ENCODE measurements around the gene RAD21L1. TPM values are rescaled to one million over a fixed set of nuclear protein-coding genes. Genes with fewer than 3 reads are reported as not detected.

The RAD21L1 gene
- total RNA-seq, 4 donors from 2014 or later, result not detected

DNA sequence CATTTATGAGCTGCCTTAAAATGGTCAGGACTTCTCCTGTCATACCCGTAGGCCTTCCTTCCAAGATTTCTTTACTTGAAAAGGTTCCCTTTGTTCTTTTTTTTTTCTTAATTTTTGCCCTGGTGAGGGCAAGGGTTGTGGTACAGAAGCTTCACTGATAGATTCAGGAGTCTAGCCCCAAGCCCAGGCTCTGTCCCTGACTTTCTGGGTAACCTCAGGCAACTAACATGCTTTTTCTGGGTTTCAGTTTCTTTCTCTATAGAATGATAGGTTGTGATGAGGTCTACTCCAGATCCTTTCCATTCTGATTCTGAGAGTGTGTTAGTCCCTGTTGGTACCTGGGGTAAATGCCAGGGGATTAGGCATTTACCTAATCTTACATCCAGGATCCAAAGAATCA is 61.5 kb downstream of the RAD21L1 start:
- no peaks in the 10 kb centered on the region for H3K27me3 ChIP-seq
- peaks cover 0 to 14% (median 10%) of the 10 kb centered on the region in 4 donors for H3K4me1 ChIP-seq
- H3K36me3 ChIP-seq, result peaks cover 0 to 5% (median 0%) of the 10 kb centered on the region in 4 donors
- intact Hi-C loops (cut with DNase I), result no loop called here
- H3K4me3 ChIP-seq, result no peak overlapping the region
- TF ChIP-seq EP300 (IDR thresholded peaks at IDR 0.05), result no peak
- no peak for DNase-seq (ENCODE audit: extremely low spot score)
- 82% methylated on average over 1 of the region's 1 CpG for WGBS
- H3K9me3 ChIP-seq, result no peaks in the 10 kb centered on the region
- no peak overlapping the region for H3K27ac ChIP-seq (replicated peaks in 1 of 4)

DNA sequence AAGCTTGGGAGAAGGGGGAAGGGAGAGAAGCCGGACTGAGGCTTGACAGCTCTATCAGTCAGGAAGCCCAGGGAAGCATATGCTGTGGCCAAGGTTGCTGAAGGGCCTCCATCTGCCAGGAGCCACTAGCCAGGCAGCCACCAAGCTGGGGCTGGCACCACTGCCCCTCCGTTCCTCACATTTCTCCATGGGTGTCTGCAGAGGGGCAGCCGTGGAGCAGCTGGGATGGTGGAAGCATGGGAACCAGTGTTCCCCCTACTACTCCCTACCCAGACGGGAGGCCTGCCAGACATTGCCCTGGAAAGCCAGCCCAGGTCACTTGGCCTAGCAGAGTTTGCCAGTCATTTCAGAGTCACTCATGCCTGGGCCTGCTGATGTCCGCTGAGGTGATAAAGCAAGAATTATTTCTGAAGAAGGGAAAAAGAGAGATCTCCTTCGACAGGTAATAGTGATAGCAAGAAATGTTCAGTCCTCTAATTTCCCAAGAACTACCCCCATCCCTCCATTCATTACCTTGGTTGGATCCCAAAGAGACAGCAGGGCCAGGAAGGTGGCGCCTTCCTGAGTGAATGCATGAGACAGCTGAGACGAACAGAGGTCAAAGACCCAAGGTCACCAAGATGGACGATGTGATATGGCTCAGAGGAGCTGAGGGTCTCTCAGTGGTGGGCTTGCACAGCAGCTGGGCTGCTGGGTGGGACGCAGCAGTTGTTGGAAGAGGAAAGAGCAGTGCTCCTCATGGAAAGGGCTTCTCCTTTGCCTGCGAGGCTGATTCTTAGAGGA is 62.1 kb downstream of the RAD21L1 start:
- no peak for DNase-seq (ENCODE audit: extremely low spot score)
- H3K9me3 ChIP-seq, result no peaks in the 10 kb centered on the region
- no peak overlapping the region for H3K4me3 ChIP-seq
- intact Hi-C loops (cut with DNase I), result no loop called here
- H3K27me3 ChIP-seq, result no peaks in the 10 kb centered on the region
- WGBS, result 87% methylated on average over 11 of the region's 11 CpGs
- H3K27ac ChIP-seq (replicated peaks in 1 of 4), result no peak overlapping the region
- peaks cover 0 to 14% (median 10%) of the 10 kb centered on the region in 4 donors for H3K4me1 ChIP-seq
- H3K36me3 ChIP-seq, result peaks cover 0 to 5% (median 0%) of the 10 kb centered on the region in 4 donors
- no peak for TF ChIP-seq POLR2AphosphoS5 (IDR thresholded peaks at IDR 0.05)
- no peak for TF ChIP-seq EP300 (IDR thresholded peaks at IDR 0.05)
- no peak for TF ChIP-seq CTCF (IDR thresholded peaks at IDR 0.05)
- no peak for TF ChIP-seq POLR2A (IDR thresholded peaks at IDR 0.05; ENCODE audit: low read depth)

GRCh38 chr20:1291191-1291741 is 65.4 kb downstream of the RAD21L1 start:
- Histone ChIP-seq H3K4me1 (peaks cover 0 to 6% (median 3%) of the 10 kb centered on the region in 4 donors), H3K36me3 (peaks cover 0 to 17% (median 5%) of the 10 kb centered on the region in 4 donors), H3K27ac (replicated peaks in 1 of 4) (no peak overlapping the region), H3K9me3 (no peaks in the 10 kb centered on the region), H3K27me3 (no peaks in the 10 kb centered on the region), H3K4me3 (no peak overlapping the region)
- 62% methylated on average over 5 of the region's 5 CpGs for WGBS
- intact Hi-C loops (cut with DNase I), result no loop called here
- TF ChIP-seq POLR2A (IDR thresholded peaks at IDR 0.05; ENCODE audit: low read depth), result no peak
- TF ChIP-seq CTCF (IDR thresholded peaks at IDR 0.05), result no peak
- TF ChIP-seq EP300 (IDR thresholded peaks at IDR 0.05), result no peak
- TF ChIP-seq POLR2AphosphoS5 (IDR thresholded peaks at IDR 0.05), result no peak
- no peak for DNase-seq (ENCODE audit: extremely low spot score)

DNA sequence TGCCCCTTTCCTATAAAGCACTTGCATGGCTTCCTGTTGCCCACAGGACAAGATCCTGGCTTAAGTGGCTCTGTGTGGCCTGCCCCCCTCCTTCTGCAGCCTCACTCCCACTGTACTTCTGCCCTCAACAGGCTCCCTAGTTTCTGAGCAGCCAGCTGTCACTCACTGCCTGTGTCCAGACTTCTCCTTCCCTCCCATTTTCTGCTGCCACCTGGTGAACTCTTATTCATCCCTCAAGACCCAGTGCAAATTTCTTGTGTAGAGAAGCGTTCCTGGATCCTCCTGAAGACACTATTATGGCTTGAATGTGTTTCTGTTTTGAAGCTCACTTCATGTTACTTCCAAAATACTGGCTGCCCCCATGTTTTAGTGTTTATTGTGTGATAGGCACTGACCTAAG is 66.8 kb downstream of the RAD21L1 start:
- TF ChIP-seq EP300 (IDR thresholded peaks at IDR 0.05), result no peak
- TF ChIP-seq CTCF (IDR thresholded peaks at IDR 0.05), result no peak
- no peak for TF ChIP-seq POLR2AphosphoS5 (IDR thresholded peaks at IDR 0.05)
- TF ChIP-seq POLR2A (IDR thresholded peaks at IDR 0.05; ENCODE audit: low read depth), result no peak
- intact Hi-C loops (cut with DNase I), result no loop called here
- H3K4me1 ChIP-seq, result peaks cover 0 to 6% (median 3%) of the 10 kb centered on the region in 4 donors
- H3K27ac ChIP-seq (replicated peaks in 1 of 4), result no peak overlapping the region
- peaks cover 0 to 30% (median 12%) of the 10 kb centered on the region in 4 donors for H3K36me3 ChIP-seq
- no peak for DNase-seq (ENCODE audit: extremely low spot score)
- no peak overlapping the region for H3K4me3 ChIP-seq
- H3K27me3 ChIP-seq, result no peaks in the 10 kb centered on the region
- WGBS, result 92% methylated on average over 1 of the region's 1 CpG
- H3K9me3 ChIP-seq, result no peaks in the 10 kb centered on the region

DNA sequence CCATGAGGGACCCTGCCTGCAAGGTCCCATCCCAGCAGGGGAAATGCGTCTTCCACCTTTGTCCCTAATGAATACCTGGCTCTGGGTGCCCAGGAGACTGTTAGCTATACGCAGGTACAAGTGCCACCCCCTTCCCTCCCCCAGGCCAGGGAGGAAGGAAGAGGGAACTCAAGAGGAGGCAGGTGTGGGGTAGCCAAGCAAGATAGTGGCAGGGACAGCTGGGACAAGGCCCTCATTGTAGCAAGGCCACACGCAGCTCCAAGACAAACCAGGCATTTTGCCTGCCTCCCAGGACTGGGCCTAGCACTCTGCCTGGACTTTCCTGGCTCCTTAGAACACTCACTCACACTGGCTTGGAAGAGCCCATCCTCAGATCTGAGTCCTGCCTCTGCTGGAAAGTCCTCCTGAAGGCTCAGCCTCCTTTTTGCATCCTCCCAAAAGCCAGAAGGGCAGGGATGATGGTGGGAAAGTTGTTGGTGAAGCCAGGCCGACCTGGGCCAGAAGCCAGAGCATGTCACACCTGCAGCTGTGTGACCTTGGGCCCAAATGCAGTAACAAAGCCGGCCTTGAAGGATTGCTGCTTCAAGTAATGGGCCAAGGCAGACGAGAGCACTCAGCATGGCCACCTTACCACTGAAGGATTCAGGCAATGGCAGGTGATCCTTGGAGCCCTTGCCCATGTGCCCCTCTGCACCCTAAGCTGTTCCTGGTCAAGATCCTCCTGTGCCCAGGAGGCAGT is 68.0 kb downstream of the RAD21L1 start:
- Histone ChIP-seq H3K27ac (replicated peaks in 1 of 4) (no peak overlapping the region), H3K9me3 (no peaks in the 10 kb centered on the region), H3K4me3 (no peak overlapping the region), H3K4me1 (peaks cover 0 to 6% (median 3%) of the 10 kb centered on the region in 4 donors), H3K36me3 (peaks cover 0 to 34% (median 17%) of the 10 kb centered on the region in 4 donors), H3K27me3 (no peaks in the 10 kb centered on the region)
- TF ChIP-seq EP300 (IDR thresholded peaks at IDR 0.05), result no peak
- no peak for TF ChIP-seq POLR2AphosphoS5 (IDR thresholded peaks at IDR 0.05)
- no peak for TF ChIP-seq CTCF (IDR thresholded peaks at IDR 0.05)
- TF ChIP-seq POLR2A (IDR thresholded peaks at IDR 0.05; ENCODE audit: low read depth), result no peak
- intact Hi-C loops (cut with DNase I), result no loop called here
- 85% methylated on average over 6 of the region's 6 CpGs for WGBS
- no peak for DNase-seq (ENCODE audit: extremely low spot score)

All from esophagus muscularis mucosa (tissue), 4 donors.